ENCODE data around the gene CD164L2.

CD164L2 gene

DNA sequence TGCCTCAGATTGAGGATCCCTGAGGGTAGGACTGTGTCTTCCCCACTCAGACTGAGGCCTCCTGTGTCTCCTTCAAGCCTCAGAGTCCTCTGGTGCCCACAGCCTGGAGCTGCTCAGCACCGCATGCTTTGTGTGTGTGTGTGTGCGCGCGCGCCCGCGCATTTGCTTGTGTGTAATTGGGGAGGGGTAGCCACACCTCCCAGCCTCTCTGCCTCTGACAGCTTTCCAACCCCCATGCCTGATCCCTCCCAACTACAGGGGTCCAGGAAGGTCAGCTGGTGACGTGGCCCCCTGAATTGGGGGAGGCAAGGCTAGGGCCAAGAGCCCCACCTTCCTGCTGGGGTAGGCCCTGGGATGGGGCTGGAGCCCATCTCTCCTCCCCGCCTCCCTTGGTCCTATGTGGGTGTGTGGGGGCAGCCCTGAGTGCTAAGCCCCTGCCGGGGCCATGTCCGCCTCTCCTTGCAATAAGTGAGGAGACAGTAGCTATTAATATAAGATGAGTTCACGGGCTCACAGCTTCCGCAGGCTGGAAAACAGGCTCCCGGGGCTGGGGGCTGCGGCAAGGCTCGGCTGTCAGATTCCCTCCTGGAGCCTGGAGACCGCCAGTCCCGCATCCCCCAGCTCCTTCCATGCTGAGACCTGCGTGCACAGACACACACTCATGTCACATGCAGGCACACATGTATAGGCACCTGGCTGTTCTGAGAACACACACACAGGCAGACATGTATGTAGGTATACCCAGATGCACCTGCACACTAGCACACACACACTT lies 16.3 kb upstream of the CD164L2 start:
- no peak for DNase-seq (ENCODE audit: low read depth in 2 of 2)
- H3K4me3 ChIP-seq (replicated peaks in 1 of 2; ENCODE audit: low read depth in 2 of 2, low read length in 2 of 2), result no peak overlapping the region
- TF ChIP-seq, protein P1, sequence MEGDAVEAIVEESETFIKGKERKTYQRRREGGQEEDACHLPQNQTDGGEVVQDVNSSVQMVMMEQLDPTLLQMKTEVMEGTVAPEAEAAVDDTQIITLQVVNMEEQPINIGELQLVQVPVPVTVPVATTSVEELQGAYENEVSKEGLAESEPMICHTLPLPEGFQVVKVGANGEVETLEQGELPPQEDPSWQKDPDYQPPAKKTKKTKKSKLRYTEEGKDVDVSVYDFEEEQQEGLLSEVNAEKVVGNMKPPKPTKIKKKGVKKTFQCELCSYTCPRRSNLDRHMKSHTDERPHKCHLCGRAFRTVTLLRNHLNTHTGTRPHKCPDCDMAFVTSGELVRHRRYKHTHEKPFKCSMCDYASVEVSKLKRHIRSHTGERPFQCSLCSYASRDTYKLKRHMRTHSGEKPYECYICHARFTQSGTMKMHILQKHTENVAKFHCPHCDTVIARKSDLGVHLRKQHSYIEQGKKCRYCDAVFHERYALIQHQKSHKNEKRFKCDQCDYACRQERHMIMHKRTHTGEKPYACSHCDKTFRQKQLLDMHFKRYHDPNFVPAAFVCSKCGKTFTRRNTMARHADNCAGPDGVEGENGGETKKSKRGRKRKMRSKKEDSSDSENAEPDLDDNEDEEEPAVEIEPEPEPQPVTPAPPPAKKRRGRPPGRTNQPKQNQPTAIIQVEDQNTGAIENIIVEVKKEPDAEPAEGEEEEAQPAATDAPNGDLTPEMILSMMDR (IDR thresholded peaks at IDR 0.05; ENCODE audit: low read depth, low read length), result no peak

DNA sequence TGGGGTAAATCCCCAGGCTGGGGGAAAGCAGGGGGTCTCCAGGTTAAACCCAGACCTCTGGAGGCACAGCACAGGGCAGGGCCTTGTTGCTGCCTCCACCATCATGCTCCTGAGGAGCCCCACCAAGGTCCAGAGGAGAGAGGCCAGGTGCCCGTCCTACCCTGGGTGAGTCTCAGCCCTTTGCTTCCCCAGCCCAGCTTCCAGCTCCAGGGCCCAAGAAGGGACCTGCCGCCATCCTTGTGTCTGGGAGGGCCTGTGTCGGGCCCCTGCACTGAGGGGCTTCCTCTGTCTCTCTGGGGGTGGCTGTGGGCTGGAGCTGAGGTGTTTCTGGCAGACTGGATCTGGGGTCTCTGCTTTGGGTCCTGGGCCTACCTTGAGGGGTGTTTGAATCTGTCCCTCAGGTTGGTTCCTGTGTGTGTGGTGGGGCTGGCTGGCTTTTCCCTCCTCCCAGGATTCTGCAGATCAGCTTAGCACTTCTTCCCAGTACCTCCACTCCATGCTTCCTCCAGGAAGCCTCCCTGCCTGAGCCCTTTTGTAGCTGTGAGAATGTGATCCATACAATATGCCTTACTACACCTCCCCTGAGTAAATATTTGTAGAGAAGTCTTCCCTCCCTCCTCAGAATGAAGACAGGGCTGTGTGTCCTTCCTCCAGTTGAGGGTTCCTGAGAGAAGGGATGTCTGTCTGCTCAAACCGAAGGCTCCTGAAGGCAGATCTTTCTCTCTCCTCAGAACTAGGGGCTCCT lies 15.4 kb upstream of the CD164L2 start:
- no peak for DNase-seq (ENCODE audit: low read depth in 2 of 2)
- TF ChIP-seq, protein P1 (IDR thresholded peaks at IDR 0.05; ENCODE audit: low read depth, low read length), result no peak
- no peak overlapping the region for H3K4me3 ChIP-seq (replicated peaks in 1 of 2; ENCODE audit: low read depth in 2 of 2, low read length in 2 of 2)

DNA sequence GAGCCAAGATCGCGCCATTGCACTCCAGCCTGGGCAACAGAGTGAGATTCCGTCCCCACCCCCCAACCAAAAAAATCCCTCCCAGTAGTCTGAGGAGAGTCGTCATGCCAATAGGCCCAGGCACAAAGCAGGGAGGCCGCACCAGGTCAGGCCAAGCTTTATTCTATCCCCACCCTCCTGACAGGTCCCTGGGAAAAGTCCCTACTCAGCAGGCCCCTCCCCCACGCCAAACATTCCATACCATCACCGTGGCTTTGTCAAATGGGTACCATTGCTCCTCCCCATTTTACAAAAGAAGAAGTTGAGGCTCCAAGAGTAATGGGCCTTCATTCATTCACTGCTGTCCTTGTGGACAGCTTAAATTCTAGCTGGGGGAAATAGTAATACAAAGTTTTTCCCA lies 14.6 kb upstream of the CD164L2 start:
- TF ChIP-seq, protein P1 (IDR thresholded peaks at IDR 0.05; ENCODE audit: low read depth, low read length), result no peak
- H3K4me3 ChIP-seq (replicated peaks in 1 of 2; ENCODE audit: low read depth in 2 of 2, low read length in 2 of 2), result no peak overlapping the region
- no peak for DNase-seq (ENCODE audit: low read depth in 2 of 2)

DNA sequence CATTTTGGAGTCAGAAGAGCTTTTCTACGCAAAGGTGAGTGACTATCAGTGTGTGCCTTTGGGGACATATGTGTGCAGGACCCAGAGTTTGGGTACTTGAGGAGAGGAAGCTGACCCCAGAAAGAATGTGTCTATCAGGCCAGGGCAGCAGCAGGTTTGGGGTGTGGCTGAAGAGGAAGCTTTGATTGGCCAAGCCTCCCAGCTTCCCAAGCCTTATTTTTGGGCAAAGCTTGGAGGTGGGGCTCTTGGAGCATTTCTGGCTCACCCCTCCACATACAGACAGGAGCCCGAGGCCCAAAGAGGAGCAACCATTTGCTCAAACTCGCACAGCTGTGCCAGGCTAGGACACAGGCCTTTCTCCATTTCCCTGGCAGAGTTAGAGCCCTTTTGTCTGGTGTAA lies 14.0 kb upstream of the CD164L2 start:
- DNase-seq (ENCODE audit: low read depth in 2 of 2), result no peak
- TF ChIP-seq, protein P1 (IDR thresholded peaks at IDR 0.05; ENCODE audit: low read depth, low read length), result no peak
- no peak overlapping the region for H3K4me3 ChIP-seq (replicated peaks in 1 of 2; ENCODE audit: low read depth in 2 of 2, low read length in 2 of 2)

DNA sequence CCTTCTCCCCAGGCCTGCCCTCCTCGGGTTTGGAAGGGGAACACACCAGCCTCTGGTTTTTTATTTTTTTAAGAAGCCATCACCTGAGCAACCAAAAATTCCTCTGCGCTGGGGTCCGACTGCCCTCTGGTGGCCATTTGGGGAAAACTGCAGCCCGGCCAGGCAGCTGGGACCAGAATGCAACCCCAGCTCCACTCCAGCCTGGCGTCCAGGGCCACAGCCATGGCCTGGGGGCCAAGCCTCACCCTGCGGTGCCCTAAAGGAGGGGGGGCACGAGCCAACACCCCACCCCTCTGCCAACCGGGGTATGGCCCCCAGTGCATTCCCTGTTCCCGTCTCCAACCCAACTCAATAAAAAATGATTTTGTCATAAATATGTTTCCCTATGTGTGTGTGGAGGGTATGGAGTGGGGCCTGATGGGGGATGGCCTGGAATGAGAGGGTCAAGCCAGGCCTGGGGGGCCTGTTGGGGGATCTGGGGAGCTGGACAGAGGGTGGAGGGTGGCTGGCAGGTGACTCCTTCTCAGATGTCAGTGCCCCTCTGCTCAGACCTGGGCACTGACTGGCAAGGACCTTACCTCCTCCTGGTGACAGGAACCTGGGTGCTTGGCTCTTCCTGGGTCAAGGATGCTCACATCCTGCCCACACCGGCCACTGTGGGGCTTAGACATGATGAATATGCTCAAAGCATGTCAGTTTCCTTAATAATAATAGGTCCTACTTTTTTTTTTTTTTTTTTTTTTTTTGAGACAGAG lies 12.5 kb upstream of the CD164L2 start:
- peak; percentile 78 to 79 for DNase-seq (ENCODE audit: low read depth in 2 of 2)
- TF ChIP-seq, protein P1 (IDR thresholded peaks at IDR 0.05; ENCODE audit: low read depth, low read length), result peak; percentile 92
- H3K4me3 ChIP-seq (replicated peaks in 1 of 2; ENCODE audit: low read depth in 2 of 2, low read length in 2 of 2), result no peak overlapping the region

DNA sequence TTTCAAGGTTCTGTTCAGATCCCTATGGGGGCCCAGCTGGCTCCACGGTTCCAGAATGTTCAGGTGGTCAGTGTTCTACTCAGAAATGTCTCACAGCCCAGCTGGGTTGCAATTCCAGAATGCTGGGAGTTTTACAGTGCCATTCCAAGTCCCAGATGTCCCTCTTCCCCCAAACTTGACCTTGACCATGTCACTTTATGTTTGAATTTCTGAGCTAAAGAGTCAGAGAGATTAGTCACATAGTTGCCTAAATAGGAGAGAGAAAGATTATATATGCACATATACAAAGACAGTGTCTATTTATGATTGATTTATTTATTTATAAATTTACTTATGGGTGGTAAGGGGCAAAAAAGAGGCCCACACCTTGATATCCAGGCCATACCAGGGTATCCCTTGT lies 11.8 kb upstream of the CD164L2 start:
- DNase-seq (ENCODE audit: low read depth in 2 of 2), result no peak
- TF ChIP-seq, protein P1 (IDR thresholded peaks at IDR 0.05; ENCODE audit: low read depth, low read length), result no peak
- H3K4me3 ChIP-seq (replicated peaks in 1 of 2; ENCODE audit: low read depth in 2 of 2, low read length in 2 of 2), result no peak overlapping the region
